Measurements from ENCODE around the gene ACOT8.

DNA sequence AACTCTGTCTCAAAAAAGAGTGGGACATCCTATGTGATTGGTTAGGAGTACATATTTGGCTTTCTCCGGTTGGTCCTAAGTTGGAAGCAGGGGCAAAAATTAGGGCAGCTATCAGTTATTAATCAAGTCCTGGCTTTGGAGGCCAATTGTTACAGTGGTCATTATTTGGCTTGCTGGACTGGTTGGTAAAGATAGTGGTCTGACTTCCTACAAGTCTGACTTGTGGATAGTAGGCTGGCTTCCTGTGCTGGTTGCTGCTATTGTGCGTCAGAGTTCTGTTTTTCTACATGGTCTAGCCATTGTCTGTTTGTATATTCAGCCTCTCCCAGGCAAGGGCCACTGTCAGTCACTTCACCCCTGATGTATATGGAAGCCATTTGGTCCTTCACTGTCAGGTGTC is 7.0 kb downstream of the ACOT8 start:
- TF ChIP-seq, protein P1, sequence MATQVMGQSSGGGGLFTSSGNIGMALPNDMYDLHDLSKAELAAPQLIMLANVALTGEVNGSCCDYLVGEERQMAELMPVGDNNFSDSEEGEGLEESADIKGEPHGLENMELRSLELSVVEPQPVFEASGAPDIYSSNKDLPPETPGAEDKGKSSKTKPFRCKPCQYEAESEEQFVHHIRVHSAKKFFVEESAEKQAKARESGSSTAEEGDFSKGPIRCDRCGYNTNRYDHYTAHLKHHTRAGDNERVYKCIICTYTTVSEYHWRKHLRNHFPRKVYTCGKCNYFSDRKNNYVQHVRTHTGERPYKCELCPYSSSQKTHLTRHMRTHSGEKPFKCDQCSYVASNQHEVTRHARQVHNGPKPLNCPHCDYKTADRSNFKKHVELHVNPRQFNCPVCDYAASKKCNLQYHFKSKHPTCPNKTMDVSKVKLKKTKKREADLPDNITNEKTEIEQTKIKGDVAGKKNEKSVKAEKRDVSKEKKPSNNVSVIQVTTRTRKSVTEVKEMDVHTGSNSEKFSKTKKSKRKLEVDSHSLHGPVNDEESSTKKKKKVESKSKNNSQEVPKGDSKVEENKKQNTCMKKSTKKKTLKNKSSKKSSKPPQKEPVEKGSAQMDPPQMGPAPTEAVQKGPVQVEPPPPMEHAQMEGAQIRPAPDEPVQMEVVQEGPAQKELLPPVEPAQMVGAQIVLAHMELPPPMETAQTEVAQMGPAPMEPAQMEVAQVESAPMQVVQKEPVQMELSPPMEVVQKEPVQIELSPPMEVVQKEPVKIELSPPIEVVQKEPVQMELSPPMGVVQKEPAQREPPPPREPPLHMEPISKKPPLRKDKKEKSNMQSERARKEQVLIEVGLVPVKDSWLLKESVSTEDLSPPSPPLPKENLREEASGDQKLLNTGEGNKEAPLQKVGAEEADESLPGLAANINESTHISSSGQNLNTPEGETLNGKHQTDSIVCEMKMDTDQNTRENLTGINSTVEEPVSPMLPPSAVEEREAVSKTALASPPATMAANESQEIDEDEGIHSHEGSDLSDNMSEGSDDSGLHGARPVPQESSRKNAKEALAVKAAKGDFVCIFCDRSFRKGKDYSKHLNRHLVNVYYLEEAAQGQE (IDR thresholded peaks at IDR 0.05; ENCODE audit: insufficient read depth in 1 of 2, low read depth in 2 of 2, low read length in 2 of 2), result no peak
- TF ChIP-seq SIN3A (IDR thresholded peaks at IDR 0.05; ENCODE audit: borderline replicate concordance, insufficient read depth, low read length) (no peak), FOXP2 (optimal IDR thresholded peaks at IDR 0.05; ENCODE audit: borderline replicate concordance, extremely low read depth, extremely low read length, insufficient read depth) (no peak)

All from PFSK-1 (cell line).